GM18505 (cell line): ENCODE measurements around the gene C2CD5.
"Not testable (repeated sequence)": the region's sequence is repeated elsewhere in the genome, so short reads cannot be mapped to it uniquely, and the experiment has no call there.

ENCODE experiments used
- ATAC-seq: cut with Tn5 transposase; IDR thresholded peaks from one replicate; pipeline ENCODE4 v1.9.1; 2021; ENCODE audit not compliant: unreplicated experiment
- POLR2A ChIP-seq: IDR thresholded peaks from 4 replicates; pipeline ENCODE4 v1.6.1; 2011; ENCODE audit warnings: borderline replicate concordance; ENCODE audit not compliant: insufficient read depth, insufficient read length; ENCODE audit errors: extremely low read depth

Gene C2CD5

GRCh38 chr12:22480016-22480415, 64.3 kb downstream of the C2CD5 start:
- ATAC-seq = no peak
- no peak for TF ChIP-seq POLR2A

GRCh38 chr12:22477894-22478287, 66.5 kb downstream of the C2CD5 start:
- TF ChIP-seq POLR2A = no peak

GRCh38 chr12:22477166-22477893, 67.0 kb downstream of the C2CD5 start:
- TF ChIP-seq POLR2A = no peak
- no peak for ATAC-seq

More at GRCh38 chr12:22477894-22478287, 66.5 kb downstream of the C2CD5 start:
- peak; percentile 45 for ATAC-seq

GRCh38 chr12:22476133-22476532, 68.2 kb downstream of the C2CD5 start:
- TF ChIP-seq POLR2A = no peak
- ATAC-seq = no peak

- no peak for TF ChIP-seq POLR2A
- no peak for ATAC-seq
Observed at GRCh38 chr12:22474970-22475720, 69.2 kb downstream of the C2CD5 start.

GRCh38 chr12:22473212-22473611, 71.1 kb downstream of the C2CD5 start:
- TF ChIP-seq POLR2A = no peak

GRCh38 chr12:22467190-22467589, 77.2 kb downstream of the C2CD5 start:
- no peak for ATAC-seq
- no peak for TF ChIP-seq POLR2A

More at GRCh38 chr12:22473212-22473611, 71.1 kb downstream of the C2CD5 start:
- peak; percentile 78 for ATAC-seq

- TF ChIP-seq POLR2A = no peak
- no peak for ATAC-seq
Observed at GRCh38 chr12:22463306-22463705, 81.0 kb downstream of the C2CD5 start.

- ATAC-seq = no peak
- no peak for TF ChIP-seq POLR2A
Observed at GRCh38 chr12:22461786-22462185, 82.6 kb downstream of the C2CD5 start.

- peak; percentile 63 for ATAC-seq
- no peak for TF ChIP-seq POLR2A
Observed at GRCh38 chr12:22459838-22460490, 84.4 kb downstream of the C2CD5 start.

GRCh38 chr12:22458298-22458937, 85.9 kb downstream of the C2CD5 start:
- ATAC-seq = no peak
- no peak for TF ChIP-seq POLR2A

GRCh38 chr12:22457085-22457484, 87.3 kb downstream of the C2CD5 start:
- TF ChIP-seq POLR2A = no peak
- ATAC-seq = no peak

- no peak for ATAC-seq
- TF ChIP-seq POLR2A = no peak
Observed at GRCh38 chr12:22453511-22453910, 90.8 kb downstream of the C2CD5 start.

- TF ChIP-seq POLR2A = no peak
- no peak for ATAC-seq
Observed at GRCh38 chr12:22447223-22447622, 97.1 kb downstream of the C2CD5 start.

GRCh38 chr12:22444317-22444665, 100.1 kb downstream of the C2CD5 start:
- ATAC-seq = not testable (repeated sequence)
